H1 (cell line): Measurements from ENCODE around the gene CEP135. TPM values are rescaled to one million over a fixed set of nuclear protein-coding genes. Genes with fewer than 3 reads are reported as not detected.

Source experiments
- CTCF ChIA-PET: fragments of 300-600 bp; sonication (Branson Sonifier 250); formaldehyde crosslinking; loops from one replicate; lab custom pipeline; 2021; ENCODE audit not compliant: partially characterized antibody; lab: Charles Lee
- POLR2A ChIA-PET: fragments of 300-600 bp; sonication (Branson Sonifier 250); formaldehyde crosslinking; loops from one replicate; lab custom pipeline; 2021; ENCODE audit warnings: inconsistent platforms; ENCODE audit not compliant: partially characterized antibody; lab: Charles Lee
- DNase-seq, 2 experiments: peaks; one replicate each; pipeline versions ENCODE4 v3.0.0 to v3.0.0-alpha.2; 2010 to 2022; ENCODE audit warnings: low spot score in 2 of 2, low read depth in 1 of 2, mixed read lengths in 1 of 2
- FAIRE-seq: peaks from 2 replicates; lab custom pipeline; 2011; peaks lifted over from hg19 to GRCh38; lab: Jason Lieb, UNC
- H2AFZ ChIP-seq: 2 replicates; pipeline ENCODE4 v1.8.1; 2012; ENCODE audit warnings: low read length, inconsistent platforms
- H2AK5ac ChIP-seq: 2 replicates; pipeline ENCODE4 v1.6.1; 2013; ENCODE audit warnings: low read depth, low read length
- H2BK120ac ChIP-seq: replicated peaks from 2 replicates; pipeline ENCODE3; 2013; ENCODE audit warnings: low read depth, low read length, inconsistent platforms
- H2BK12ac ChIP-seq: 2 replicates; pipeline ENCODE4 v1.6.1; 2013; ENCODE audit warnings: low read depth, low read length
- H2BK15ac ChIP-seq: 2 replicates; pipeline ENCODE4 v1.6.1; 2013; ENCODE audit warnings: low read length
- H2BK20ac ChIP-seq: 2 replicates; pipeline ENCODE4 v1.6.1; 2013; ENCODE audit warnings: low read length
- H2BK5ac ChIP-seq: 2 replicates; pipeline ENCODE4 v1.6.1; 2013; ENCODE audit warnings: low read depth, low read length
- H3K14ac ChIP-seq: 2 replicates; pipeline ENCODE4 v1.6.1; 2013; ENCODE audit warnings: inconsistent platforms; ENCODE audit not compliant: insufficient read length
- H3K18ac ChIP-seq: 2 replicates; pipeline ENCODE4 v1.6.1; 2013; ENCODE audit warnings: low read length; ENCODE audit errors: extremely low read depth
- H3K23ac ChIP-seq: 2 replicates; pipeline ENCODE4 v1.6.1; 2013; ENCODE audit warnings: inconsistent platforms; ENCODE audit not compliant: insufficient read length
- H3K23me2 ChIP-seq: 2 replicates; pipeline ENCODE4 v1.6.1; 2013; ENCODE audit warnings: low read depth, low read length
- H3K27ac ChIP-seq: 2 replicates; pipeline ENCODE4 v1.6.1; 2011; ENCODE audit warnings: low read depth, low read length, inconsistent platforms
- H3K27me3 ChIP-seq, 4 experiments: replicated peaks in 1 of 4; 1 replicate in 1 of 4; 2 replicates in 3 of 4; pipeline versions ENCODE4 v1.6.1 to v1.8.1; 2011 to 2013; ENCODE audit warnings: low read length in 3 of 4, mild to moderate bottlenecking in 3 of 4, inconsistent platforms in 2 of 4, mixed read lengths in 2 of 4, moderate library complexity in 1 of 4; ENCODE audit not compliant: control insufficient read depth in 3 of 4, insufficient read depth in 3 of 4; ENCODE audit errors: extremely low read depth in 1 of 4
- H3K36me3 ChIP-seq, 4 experiments: 2 replicates each; pipeline versions ENCODE4 v1.6.1 to v1.8.1; 2011 to 2013; ENCODE audit warnings: mild to moderate bottlenecking in 4 of 4, low read length in 3 of 4, moderate library complexity in 2 of 4, control low read depth in 1 of 4, inconsistent platforms in 1 of 4; ENCODE audit not compliant: insufficient read depth in 4 of 4, control insufficient read depth in 2 of 4
- H3K4ac ChIP-seq: replicated peaks from 2 replicates; pipeline ENCODE3; 2013; ENCODE audit warnings: low read length, low read depth, mixed read lengths, inconsistent platforms; ENCODE audit not compliant: insufficient read length
- H3K4me1 ChIP-seq, 4 experiments: replicated peaks in 1 of 4; 1 replicate in 1 of 4; 2 replicates in 3 of 4; pipeline versions ENCODE4 v1.6.1 to v1.8.1; 2011 to 2013; ENCODE audit warnings: low read length in 3 of 4, inconsistent platforms in 2 of 4, mixed read lengths in 1 of 4; ENCODE audit not compliant: insufficient read depth in 4 of 4, control insufficient read depth in 3 of 4
- H3K4me2 ChIP-seq, 2 experiments: 2 replicates each; pipeline versions ENCODE4 v1.6.1 to v1.8.1; 2011 to 2013; ENCODE audit warnings: low read depth in 2 of 2, low read length in 2 of 2, control low read depth in 1 of 2, inconsistent platforms in 1 of 2, mild to moderate bottlenecking in 1 of 2; ENCODE audit not compliant: insufficient read depth in 1 of 2
- H3K4me3 ChIP-seq, 4 experiments: fragments of 200-600, 300-600 bp in 1 of 4; sonication (generic), shearing (Covaris generic), sonication (Bioruptor Twin) in 1 of 4; 2 replicates each; pipeline versions ENCODE4 v1.5.1 to v1.8.1; 2011 to 2016; ENCODE audit warnings: low read length in 4 of 4, low read depth in 3 of 4, control low read depth in 2 of 4, inconsistent platforms in 2 of 4, mild to moderate bottlenecking in 2 of 4, mixed read lengths in 1 of 4, moderate library complexity in 1 of 4; ENCODE audit not compliant: insufficient read depth in 2 of 4; ENCODE audit errors: extremely low read depth in 1 of 4
- H3K56ac ChIP-seq: replicated peaks from 2 replicates; pipeline ENCODE3; 2013; ENCODE audit warnings: low read depth, mild to moderate bottlenecking, mixed read lengths, low read length, inconsistent platforms; ENCODE audit not compliant: insufficient read length
- H3K79me1 ChIP-seq: 2 replicates; pipeline ENCODE4 v1.6.1; 2013; ENCODE audit warnings: low read depth, low read length, control low read depth
- H3K79me2 ChIP-seq, 2 experiments: 2 replicates each; pipeline versions ENCODE4 v1.6.1 to v1.8.1; 2012 to 2013; ENCODE audit warnings: low read length in 2 of 2, mild to moderate bottlenecking in 2 of 2, inconsistent platforms in 1 of 2; ENCODE audit not compliant: insufficient read depth in 2 of 2, control insufficient read depth in 1 of 2
- H3K9ac ChIP-seq, 4 experiments: replicated peaks in 1 of 4; 1 replicate in 1 of 4; 2 replicates in 3 of 4; pipeline versions ENCODE4 v1.6.1 to v1.8.1; 2011 to 2013; ENCODE audit warnings: low read depth in 3 of 4, low read length in 3 of 4, control low read depth in 2 of 4, mild to moderate bottlenecking in 2 of 4, moderate library complexity in 2 of 4, inconsistent platforms in 1 of 4; ENCODE audit errors: extremely low read depth in 1 of 4
- H3K9me3 ChIP-seq, 2 experiments: 2 replicates each; pipeline versions ENCODE4 v1.6.1 to v1.8.1; 2012 to 2013; ENCODE audit warnings: mild to moderate bottlenecking in 2 of 2, moderate library complexity in 2 of 2, control low read depth in 1 of 2, inconsistent platforms in 1 of 2, low read depth in 1 of 2, low read length in 1 of 2, mixed read lengths in 1 of 2; ENCODE audit not compliant: insufficient read depth in 2 of 2
- H4K20me1 ChIP-seq, 2 experiments: replicated peaks in 1 of 2; 2 replicates each; pipeline versions ENCODE3 to v1.8.1; 2011 to 2013; ENCODE audit warnings: inconsistent platforms in 2 of 2, low read length in 2 of 2, mild to moderate bottlenecking in 1 of 2; ENCODE audit not compliant: insufficient read depth in 2 of 2, control insufficient read depth in 1 of 2
- H4K5ac ChIP-seq: 2 replicates; pipeline ENCODE4 v1.6.1; 2013; ENCODE audit warnings: low read length, low read depth, mixed read lengths, inconsistent platforms; ENCODE audit not compliant: insufficient read length
- H4K8ac ChIP-seq: 2 replicates; pipeline ENCODE4 v1.8.0; 2013; ENCODE audit warnings: mild to moderate bottlenecking, moderate library complexity, low read length, inconsistent platforms; ENCODE audit not compliant: insufficient read depth; ENCODE audit errors: extremely low read depth
- H4K91ac ChIP-seq: replicated peaks from 2 replicates; pipeline ENCODE3; 2013; ENCODE audit warnings: low read length, mixed read lengths, inconsistent platforms; ENCODE audit not compliant: insufficient read length
- CEBPB ChIP-seq: IDR thresholded peaks from 2 replicates; pipeline ENCODE4 v1.6.1; 2012; ENCODE audit warnings: low read depth, low read length
- CTCF ChIP-seq, 3 experiments: IDR thresholded peaks; 1 replicate in 2 of 3; 2 replicates in 1 of 3; pipeline versions ENCODE4 v1.5.1 to v1.6.1; 2011; ENCODE audit warnings: low read length in 3 of 3, mild to moderate bottlenecking in 3 of 3, inconsistent platforms in 2 of 3, low read depth in 1 of 3, moderate library complexity in 1 of 3; ENCODE audit not compliant: insufficient read depth in 1 of 3; ENCODE audit errors: control extremely low read depth in 1 of 3
- RAD21 ChIP-seq, 2 experiments: IDR thresholded peaks in 1 of 2; conservative IDR thresholded peaks in 1 of 2; 2 replicates each; pipeline ENCODE4 v1.6.1; 2011; ENCODE audit warnings: low read depth in 2 of 2, low read length in 2 of 2, improper control_type of control experiment in 1 of 2, inconsistent platforms in 1 of 2, mild to moderate bottlenecking in 1 of 2, moderate library complexity in 1 of 2
- YY1 ChIP-seq: IDR thresholded peaks from 2 replicates; pipeline ENCODE4 v1.6.1; 2011; ENCODE audit warnings: low read depth, mild to moderate bottlenecking, low read length
- polyA plus RNA-seq, 7 experiments: library from polyadenylated mRNA; depleted of rRNA in 3 of 7; stranded (reverse) in 5 of 7; unstranded in 2 of 7; fragments of >200 nt in 5 of 7; fragments of 200-250 nt in 2 of 7; gene quantifications; 1 replicate in 5 of 7; 2 replicates in 1 of 7; 4 replicates in 1 of 7; pipeline versions ENCODE4 v1.2.1 to v1.2.3, GENCODE V29; 2011 to 2013; ENCODE audit warnings: missing spikeins in 2 of 7, mixed read lengths in 2 of 7
- total RNA-seq: library from RNA; stranded (reverse); fragmentation: NEBNext Ultra II Directional; extraction: Animal tissue kit (Norgen Biotek cat#: 25700); gene quantifications from 2 replicates; pipeline ENCODE4 v1.2.1, GENCODE V29; 2021

The CEP135 gene
- total and polyA plus RNA-seq, 2 of the 8 experiments (the other 6 are each of a cell fraction or from before 2014, with no cell fraction given) = 2.7 to 14.5 TPM

DNA sequence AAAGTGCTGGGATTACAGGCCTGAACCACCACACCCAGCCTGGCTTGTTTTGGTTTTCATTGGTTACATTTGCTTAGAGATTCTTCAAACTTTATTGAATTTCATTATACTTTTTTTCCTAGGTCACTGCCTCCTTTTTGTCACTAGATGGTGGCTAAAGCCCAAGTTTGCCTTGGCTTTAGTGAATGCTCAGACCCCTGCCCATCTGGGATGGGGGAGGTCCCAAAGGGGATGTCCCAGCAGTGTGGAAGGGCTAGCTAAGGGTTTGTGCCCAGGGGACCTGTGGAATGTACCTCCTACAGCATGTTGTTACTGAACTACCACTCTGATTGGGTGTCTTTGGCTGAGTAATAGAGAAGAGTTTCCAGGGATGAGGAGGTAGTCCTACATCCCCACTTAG, 58.4 kb downstream of the CEP135 start:
- H3K36me3 ChIP-seq = peaks cover 0 to 17% (median 2%) of the 10 kb centered on the region in 4 experiments; a peak in 3 of 8 replicates

More for the DNA sequence above, 58.4 kb downstream of the CEP135 start:
- POLR2A ChIA-PET = interaction anchor here (1.2 kb wide), 1 partner anchor 33 kb away, joined by 3 read pairs; no protein-coding TSS in a partner anchor
- Histone ChIP-seq H3K23me2 (no peaks in the 10 kb centered on the region), H2BK15ac (no peak overlapping the region), H3K4ac (no peak overlapping the region), H3K4me1 (no peaks in the 10 kb centered on the region), H3K9me3 (no peaks in the 10 kb centered on the region), H3K4me2 (no peak overlapping the region), H4K91ac (no peak overlapping the region), H4K20me1 (no peaks in the 10 kb centered on the region), H4K5ac (no peak overlapping the region), H3K27ac (no peak overlapping the region), H3K4me3 (no peak overlapping the region), H3K14ac (no peak overlapping the region), H3K18ac (no peak overlapping the region), H2BK12ac (no peak overlapping the region), H3K56ac (no peak overlapping the region), H4K8ac (no peak overlapping the region), H2BK120ac (no peak overlapping the region), H3K79me2 (no peaks in the 10 kb centered on the region), H3K9ac (no peak overlapping the region), H2AFZ (no peak overlapping the region), H2BK20ac (no peak overlapping the region), H3K27me3 (no peaks in the 10 kb centered on the region), H3K79me1 (no peaks in the 10 kb centered on the region), H2BK5ac (no peak overlapping the region), H3K23ac (no peak overlapping the region), H2AK5ac (no peak overlapping the region)
- TF ChIP-seq YY1 (no peak), CEBPB (no peak), RAD21 (IDR thresholded peaks at IDR 0.05 in 1 of 2, conservative IDR thresholded peaks at IDR 0.05 in 1 of 2; ENCODE audit: low read depth in 2 of 2, low read length in 2 of 2) (peak; percentile 61 to 64), CTCF (IDR thresholded peaks at IDR 0.05; ENCODE audit: control extremely low read depth in 1 of 3, insufficient read depth in 1 of 3, low read depth in 1 of 3, low read length in 3 of 3) (peak in 2 of 3 experiments; percentile 10 to 16; a peak in 1 of 4 replicates)
- CTCF ChIA-PET = interaction anchor here (0.6 to 1.3 kb wide), 3 partner anchors 94 to 295 kb away, joined by 3 to 6 read pairs (median 3); no protein-coding TSS in a partner anchor
- DNase-seq = no peak
- peak; percentile 60 for FAIRE-seq
